HG03108 (cell line): Measurements from ENCODE around the gene TF.
"Not testable (repeated sequence)": the region's sequence is repeated elsewhere in the genome, so short reads cannot be mapped to it uniquely, and the experiment has no call there.

Experiments
- ATAC-seq: cut with Tn5 transposase; IDR thresholded peaks from one replicate; pipeline ENCODE4 v1.9.1; 2021; ENCODE audit warnings: moderate library complexity; ENCODE audit not compliant: unreplicated experiment

The TF gene

DNA sequence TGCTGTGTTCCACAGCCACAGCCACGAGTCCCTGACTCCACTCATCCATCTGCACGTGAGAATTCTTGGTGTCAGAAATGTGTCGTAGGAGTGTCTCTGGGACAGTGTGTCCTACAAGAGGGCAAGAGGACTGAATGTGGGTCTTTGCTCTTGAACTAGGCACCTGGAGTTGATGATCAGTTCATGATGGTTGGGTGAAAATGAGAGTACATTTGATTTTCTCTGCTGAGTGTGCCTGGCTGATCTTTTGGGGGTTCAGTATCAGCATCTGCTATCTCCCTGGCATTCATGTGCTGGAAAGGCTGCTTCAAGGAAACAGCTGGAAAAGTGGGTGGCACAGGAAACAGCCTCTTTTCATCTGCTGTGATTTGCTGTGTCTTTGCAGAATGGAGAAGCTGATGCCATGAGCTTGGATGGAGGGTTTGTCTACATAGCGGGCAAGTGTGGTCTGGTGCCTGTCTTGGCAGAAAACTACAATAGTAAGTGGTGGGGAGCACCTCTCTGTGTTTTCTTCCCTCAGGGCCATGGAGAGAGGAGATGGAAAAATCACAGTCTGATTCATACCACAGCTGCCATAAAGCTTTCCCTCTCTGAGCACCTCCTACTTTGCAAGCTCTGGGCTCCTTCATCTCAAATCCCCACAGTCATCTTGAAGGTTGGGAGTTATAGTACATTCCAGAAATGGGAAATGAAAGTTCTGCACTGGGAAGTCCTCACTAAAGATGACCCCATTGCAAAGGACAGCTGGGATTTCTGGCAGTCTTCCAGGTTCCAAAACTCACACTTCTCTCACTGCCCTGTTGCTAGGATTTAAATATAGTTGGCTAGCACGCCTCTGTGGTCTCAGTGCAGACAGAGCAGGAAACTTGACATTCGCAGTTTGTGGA is 17.8 kb downstream of the TF start:
- ATAC-seq: no peak

GRCh38 chr3:133765256-133765655 is 19.1 kb downstream of the TF start:
- ATAC-seq: no peak

DNA sequence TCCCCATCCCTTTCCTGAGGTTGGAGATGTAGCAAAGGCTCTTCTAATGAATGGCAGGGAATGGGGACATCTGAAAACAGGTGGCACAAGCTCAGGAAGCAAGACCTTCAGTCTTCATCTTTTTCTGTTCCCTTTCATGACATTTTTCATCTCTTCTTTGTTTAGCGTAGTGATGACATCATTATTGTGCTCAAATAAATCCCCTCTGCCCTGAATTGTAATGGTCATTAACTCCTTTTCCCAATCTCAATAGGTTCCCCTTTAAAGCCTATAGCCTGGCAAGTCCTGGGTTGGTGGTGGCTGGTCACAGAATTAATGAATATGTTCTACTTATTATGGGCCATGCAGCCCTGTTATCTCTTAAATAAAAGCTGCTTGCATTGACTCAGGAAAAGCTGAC is 21.4 kb downstream of the TF start:
- ATAC-seq: no peak

- no peak for ATAC-seq
Measured at GRCh38 chr3:133769536-133769935, 23.3 kb downstream of the TF start.

- ATAC-seq: no peak
Measured at GRCh38 chr3:133773732-133774131, 27.5 kb downstream of the TF start.

DNA sequence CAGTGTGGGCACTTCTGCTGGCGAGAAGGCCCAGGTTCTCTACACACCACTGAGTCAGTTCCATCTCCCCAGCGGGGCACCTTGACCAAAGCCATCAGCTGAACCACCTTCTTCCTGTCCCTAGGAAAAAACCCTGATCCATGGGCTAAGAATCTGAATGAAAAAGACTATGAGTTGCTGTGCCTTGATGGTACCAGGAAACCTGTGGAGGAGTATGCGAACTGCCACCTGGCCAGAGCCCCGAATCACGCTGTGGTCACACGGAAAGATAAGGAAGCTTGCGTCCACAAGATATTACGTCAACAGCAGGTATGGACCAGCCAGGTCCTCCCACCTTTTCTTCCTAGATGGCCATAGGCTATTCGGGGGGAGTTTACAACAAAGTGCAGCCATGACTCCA is 29.1 kb downstream of the TF start:
- no peak for ATAC-seq

- no peak for ATAC-seq
Measured at GRCh38 chr3:133775835-133776234, 29.6 kb downstream of the TF start.

DNA sequence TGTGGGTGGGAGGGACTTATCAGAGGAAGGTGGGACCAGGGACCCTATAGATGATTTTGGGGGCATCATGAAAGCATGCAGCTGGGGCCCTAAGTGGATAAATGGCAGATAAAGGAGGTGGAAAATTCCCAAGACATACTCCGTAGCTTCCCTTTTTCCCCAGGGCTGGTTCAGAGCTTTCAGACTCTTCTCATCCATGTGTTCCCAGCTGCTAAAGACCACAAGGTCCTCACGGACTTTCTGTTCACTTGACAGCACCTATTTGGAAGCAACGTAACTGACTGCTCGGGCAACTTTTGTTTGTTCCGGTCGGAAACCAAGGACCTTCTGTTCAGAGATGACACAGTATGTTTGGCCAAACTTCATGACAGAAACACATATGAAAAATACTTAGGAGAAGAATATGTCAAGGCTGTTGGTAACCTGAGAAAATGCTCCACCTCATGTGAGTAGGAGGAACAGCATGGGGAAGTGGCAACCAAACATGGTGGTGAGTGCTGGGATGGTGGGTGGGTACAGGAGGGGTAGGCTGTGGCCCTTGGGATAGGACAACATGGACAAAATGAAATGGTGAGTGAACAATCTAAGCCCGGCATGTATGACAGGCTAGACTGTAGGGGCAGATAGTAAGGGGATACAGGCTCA is 30.7 kb downstream of the TF start:
- no peak for ATAC-seq

GRCh38 chr3:133777807-133778568 is 31.8 kb downstream of the TF start:
- ATAC-seq: no peak

DNA sequence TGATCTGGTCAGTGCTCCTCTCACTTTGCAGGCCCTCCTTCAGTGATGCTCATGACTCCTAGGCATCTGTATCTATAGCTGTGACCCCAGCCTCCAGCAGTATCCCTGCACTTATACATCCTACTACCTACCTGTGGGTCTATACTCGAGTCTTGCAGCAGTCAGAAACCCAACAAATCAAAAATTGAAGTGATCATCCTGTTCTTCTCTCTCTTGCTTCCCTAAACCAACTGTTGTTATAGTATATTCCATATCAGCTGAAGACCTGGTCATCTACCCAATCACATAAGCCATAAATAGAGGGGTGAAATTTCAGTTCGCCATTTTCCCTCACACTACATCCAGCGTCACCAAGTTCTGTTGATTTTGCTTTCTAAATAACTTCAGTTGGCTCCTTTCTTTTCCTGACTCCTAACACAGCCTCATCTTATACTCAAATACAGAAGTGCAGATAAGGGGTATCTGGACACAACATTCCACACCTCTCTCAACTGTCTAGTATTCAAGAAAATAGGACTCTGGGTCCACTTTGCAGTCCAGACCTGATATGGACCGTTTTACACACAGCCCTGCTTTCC is 33.5 kb downstream of the TF start:
- no peak for ATAC-seq

- not testable (repeated sequence) for ATAC-seq
Measured at GRCh38 chr3:133780756-133781155, 34.6 kb downstream of the TF start.

- no peak for ATAC-seq
Measured at GRCh38 chr3:133781570-133781969, 35.4 kb downstream of the TF start.

- no peak for ATAC-seq
Measured at GRCh38 chr3:133782454-133782853, 36.3 kb downstream of the TF start.

DNA sequence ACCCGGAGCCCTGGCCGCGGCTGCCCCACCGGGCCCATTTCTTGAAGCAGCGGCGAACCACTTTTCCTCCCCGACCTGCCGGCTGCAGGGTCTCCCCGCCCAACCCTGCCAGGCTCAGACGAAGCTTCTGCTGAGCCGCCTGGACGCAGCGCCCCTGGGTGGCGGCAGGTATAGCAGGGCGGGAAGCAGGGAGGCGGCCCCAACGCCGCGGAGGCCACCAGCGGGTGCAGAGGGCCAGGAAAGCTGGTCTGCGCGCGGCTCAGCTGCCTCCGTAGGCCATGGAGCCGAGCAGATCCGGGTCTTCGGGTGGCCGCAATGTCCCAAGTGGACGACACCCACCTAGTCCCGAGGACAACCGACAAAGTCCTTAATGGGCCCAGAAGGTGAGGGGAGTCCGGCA is 37.6 kb downstream of the TF start:
- ATAC-seq: no peak

DNA sequence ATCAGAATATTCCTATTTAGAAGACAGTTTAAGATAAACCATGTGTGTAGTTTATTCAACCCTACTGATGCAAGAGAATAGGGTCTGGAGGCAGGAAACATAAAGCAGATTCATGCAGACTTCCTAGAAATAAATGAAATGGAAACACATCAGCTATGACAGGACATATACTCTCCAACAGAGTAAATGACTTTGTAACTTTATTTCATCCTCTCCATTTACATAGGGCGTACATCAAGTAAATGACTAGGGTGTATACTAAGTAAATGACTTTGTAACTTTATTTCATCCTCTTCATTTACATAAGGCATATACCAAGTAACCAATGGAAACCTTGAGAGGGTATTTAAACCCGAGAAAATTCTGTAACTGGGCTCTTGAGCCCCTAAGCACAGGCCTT is 41.8 kb downstream of the TF start:
- no peak for ATAC-seq

DNA sequence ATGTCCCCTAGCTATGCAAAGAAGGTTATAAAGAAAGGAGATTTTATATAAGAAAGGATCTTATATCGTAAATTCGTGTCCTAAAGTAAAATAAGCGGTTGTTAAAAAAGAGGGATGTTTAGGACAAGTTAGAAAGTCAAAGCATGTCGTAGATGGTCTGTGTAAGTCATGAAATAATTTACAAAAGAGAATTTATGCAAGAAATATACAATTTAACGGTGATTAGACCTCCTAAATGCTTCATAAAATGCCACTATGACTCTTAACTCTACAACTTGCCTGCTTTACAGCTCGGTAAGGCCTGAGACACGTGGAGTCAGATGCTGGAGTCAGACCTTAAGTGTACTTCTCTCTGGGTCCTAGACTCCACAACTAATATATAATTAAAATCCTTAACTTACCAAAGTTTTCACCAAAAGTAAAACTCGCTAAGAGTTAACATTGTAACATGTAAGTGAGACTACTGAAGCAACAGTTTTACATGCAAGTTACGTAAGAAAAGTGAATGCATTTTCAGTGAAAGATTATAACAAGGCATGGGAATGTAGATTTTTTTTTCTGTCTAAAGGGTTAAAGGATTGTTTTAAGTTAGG is 46.1 kb downstream of the TF start:
- ATAC-seq: no peak

DNA sequence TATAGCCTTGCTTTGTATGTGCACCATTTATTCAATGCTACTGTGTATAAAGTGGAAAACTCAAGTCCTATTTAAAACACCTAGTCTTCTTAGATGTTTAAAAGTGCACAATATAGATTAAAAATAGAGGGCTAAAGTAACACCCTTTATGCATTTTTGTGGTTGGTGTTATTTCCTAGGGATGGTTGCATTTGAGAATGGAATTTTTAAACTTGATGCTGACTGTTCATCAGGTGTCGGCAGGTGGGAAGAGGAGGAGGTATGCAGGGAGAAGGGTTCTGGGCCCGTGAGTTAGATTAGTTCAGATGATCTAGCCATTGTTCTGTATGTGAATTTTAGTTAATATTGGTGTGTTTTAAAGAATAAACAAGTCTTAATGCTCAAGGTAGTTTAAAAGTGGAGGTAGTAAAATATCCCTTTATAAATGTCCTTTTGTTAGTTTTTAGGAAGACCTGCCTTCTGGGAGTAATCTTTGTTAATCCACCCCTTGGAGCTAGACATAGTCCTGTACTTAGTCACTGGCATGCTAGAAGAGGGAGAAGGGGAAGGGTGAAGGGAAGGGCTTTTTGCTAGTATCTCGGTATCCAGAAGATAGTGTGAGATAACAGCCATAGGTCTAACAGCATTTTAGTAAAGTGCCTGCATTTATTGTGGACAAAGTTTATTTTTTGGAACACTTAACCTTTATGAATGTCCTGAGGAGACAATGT is 51.4 kb downstream of the TF start:
- no peak for ATAC-seq

DNA sequence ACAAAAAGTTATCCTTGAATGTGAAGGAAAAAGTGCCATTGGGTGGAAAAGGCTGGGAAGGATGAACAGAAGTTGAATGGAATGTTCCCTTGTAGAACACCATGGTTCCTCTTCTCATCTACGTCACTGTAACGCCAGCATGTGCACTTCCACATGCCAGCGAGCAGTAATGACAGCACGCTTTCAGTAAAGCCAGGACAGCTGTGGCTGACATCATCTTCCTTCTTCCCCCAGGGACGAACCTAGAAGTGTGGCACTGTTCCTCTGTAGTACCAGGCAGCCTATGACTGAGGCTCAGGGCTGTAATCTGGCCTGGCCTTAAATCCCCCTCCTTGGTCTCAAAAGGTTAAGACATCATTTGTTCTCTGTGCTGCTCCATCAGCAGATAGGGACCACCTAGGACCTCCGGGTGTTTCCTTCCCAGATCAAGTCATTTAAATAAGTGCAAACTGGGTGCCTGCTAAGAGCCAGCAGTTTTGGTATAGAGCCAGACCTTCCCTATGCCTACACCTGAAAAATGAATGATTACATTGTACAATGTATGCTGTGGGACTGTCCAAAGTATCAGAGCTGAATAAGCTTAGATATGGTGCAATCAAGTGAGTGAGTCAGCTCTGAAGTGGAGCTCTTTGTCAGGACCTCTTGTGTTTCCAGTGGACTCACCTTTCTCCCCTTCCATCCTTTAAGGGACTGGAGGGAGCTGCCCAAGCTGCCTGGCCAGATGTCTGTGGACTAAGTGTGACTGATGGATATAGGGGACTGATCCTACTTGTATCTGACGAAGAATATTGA is 53.8 kb downstream of the TF start:
- no peak for ATAC-seq

- no peak for ATAC-seq
Measured at GRCh38 chr3:133803469-133803868, 57.3 kb downstream of the TF start.

DNA sequence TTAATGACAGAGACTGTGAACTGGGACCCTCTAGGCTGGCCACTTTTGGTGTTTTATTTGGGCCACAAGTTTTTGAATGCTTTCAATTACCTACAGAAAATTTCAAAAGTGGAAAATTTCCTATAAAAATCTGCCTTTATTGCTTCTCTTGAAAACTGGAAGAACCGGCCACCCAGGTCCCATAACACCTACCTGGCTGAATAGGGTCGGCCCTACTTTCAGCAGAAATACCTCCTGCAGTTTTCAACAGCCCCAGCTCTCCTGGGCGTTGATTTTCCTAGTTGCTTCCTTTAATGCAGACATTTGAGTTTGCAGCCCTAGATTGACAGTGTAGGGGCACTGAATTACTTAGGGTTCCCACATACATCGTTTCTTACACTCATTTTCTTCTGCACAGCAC is 58.7 kb downstream of the TF start:
- ATAC-seq: no peak
